Neutrophil (primary cell): ENCODE results near the gene EDAR.

ENCODE experiments used
- H3K27ac ChIP-seq: fragments of 200-600 bp; sonication (generic); 2 replicates; pipeline ENCODE4 v1.5.1; 2016; ENCODE audit warnings: mild to moderate bottlenecking, moderate library complexity
- H3K27me3 ChIP-seq: fragments of 200-600 bp; sonication (generic); 2 replicates; pipeline ENCODE4 v1.6.0; 2016; ENCODE audit warnings: mild to moderate bottlenecking
- H3K36me3 ChIP-seq: fragments of 200-600 bp; sonication (generic); 2 replicates; pipeline ENCODE4 v1.5.1; 2017
- H3K4me1 ChIP-seq, 2 experiments: fragments of 200-600 bp in 1 of 2; sonication (generic) in 1 of 2; 1 replicate in 1 of 2; 2 replicates in 1 of 2; pipeline versions ENCODE4 v1.5.1 to v1.6.1; 2013 to 2016; ENCODE audit warnings: low read depth in 1 of 2, low read length in 1 of 2, mild to moderate bottlenecking in 1 of 2, moderate library complexity in 1 of 2; ENCODE audit not compliant: control insufficient read depth in 1 of 2, insufficient read depth in 1 of 2
- H3K4me3 ChIP-seq, 2 experiments: fragments of 200-600 bp in 1 of 2; sonication (generic) in 1 of 2; 1 replicate in 1 of 2; 2 replicates in 1 of 2; pipeline ENCODE4 v1.5.1; 2013 to 2016; ENCODE audit warnings: low read depth in 1 of 2, low read length in 1 of 2, mild to moderate bottlenecking in 1 of 2, moderate library complexity in 1 of 2
- H3K9me3 ChIP-seq: fragments of 200-600 bp; sonication (generic); 2 replicates; pipeline ENCODE4 v1.5.1; 2016
- TF ChIP-seq, protein P1 (sequence below): fragments of 200-600 bp; sonication (generic); IDR thresholded peaks from 2 replicates; pipeline ENCODE4 v1.5.1; 2016; ENCODE audit warnings: antibody characterized with exemption

The EDAR gene

DNA sequence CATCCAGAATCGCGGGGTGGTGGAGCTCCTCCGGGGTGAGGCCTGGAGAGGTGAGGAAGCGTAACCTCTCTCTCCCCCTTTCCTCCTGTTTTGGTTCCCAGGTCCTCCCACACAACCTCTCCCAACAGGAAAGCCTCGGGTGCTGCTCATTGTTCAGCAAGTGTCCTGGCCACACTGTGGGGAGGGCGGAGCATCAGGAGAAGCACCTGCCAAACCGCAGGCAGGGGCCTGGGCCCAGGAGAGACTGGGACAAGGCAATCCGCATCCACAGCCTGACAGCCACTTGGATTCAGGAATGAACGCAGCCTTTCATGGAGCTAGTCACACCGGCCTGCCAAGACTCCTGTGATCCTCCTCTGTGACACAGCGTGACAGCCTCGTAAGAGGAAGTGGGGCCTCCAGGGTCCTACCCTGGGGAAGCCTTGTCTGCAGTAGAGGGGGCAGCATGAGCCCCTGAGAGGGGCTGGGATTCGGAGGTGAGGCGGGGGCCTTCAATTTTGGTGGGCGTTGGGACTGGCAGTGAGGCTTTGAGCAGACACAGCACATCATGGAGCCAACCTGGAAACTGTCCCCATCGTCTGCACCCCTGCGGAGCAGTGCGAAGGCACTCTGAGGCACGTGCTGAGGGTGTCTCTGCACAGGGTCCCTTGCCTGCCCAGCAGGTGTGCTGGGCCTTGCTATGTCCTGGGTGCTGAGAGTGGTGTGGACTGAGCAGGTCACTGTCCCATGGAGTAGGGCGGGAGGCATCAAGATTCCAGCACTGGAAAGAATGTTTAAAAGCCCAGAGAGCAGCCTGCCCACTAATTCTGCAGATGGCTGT is 62.2 kb downstream of the EDAR start:
- Histone ChIP-seq H3K36me3 (no peaks in the 10 kb centered on the region), H3K27me3 (no peaks in the 10 kb centered on the region), H3K4me3 (no peak overlapping the region), H3K4me1 (no peaks in the 10 kb centered on the region), H3K27ac (no peak overlapping the region), H3K9me3 (no peaks in the 10 kb centered on the region)
- TF ChIP-seq, protein P1, sequence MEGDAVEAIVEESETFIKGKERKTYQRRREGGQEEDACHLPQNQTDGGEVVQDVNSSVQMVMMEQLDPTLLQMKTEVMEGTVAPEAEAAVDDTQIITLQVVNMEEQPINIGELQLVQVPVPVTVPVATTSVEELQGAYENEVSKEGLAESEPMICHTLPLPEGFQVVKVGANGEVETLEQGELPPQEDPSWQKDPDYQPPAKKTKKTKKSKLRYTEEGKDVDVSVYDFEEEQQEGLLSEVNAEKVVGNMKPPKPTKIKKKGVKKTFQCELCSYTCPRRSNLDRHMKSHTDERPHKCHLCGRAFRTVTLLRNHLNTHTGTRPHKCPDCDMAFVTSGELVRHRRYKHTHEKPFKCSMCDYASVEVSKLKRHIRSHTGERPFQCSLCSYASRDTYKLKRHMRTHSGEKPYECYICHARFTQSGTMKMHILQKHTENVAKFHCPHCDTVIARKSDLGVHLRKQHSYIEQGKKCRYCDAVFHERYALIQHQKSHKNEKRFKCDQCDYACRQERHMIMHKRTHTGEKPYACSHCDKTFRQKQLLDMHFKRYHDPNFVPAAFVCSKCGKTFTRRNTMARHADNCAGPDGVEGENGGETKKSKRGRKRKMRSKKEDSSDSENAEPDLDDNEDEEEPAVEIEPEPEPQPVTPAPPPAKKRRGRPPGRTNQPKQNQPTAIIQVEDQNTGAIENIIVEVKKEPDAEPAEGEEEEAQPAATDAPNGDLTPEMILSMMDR = no peak

DNA sequence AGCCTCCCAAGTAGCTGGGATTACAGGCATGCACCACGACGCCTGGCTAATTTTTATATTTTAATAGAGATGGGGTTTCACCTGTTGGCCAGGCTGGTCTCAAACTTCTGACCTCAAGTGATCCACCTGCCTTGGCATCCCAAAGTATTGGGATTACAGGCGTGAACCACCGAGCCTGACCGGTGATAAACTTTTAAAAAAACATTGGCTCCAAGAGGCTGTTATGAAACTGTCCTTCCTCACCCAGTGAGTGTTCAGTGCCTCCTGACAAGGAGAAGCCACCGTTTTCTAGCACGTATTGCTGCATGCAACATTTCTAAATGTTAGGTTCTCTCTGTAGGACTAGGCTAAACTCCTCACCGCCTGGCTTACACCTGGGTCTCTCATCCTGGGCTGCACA is 63.3 kb downstream of the EDAR start:
- no peaks in the 10 kb centered on the region for H3K36me3 ChIP-seq
- TF ChIP-seq, protein P1 = no peak
- no peaks in the 10 kb centered on the region for H3K9me3 ChIP-seq
- no peaks in the 10 kb centered on the region for H3K4me1 ChIP-seq
- no peaks in the 10 kb centered on the region for H3K27me3 ChIP-seq
- no peak overlapping the region for H3K4me3 ChIP-seq
- H3K27ac ChIP-seq = no peak overlapping the region

DNA sequence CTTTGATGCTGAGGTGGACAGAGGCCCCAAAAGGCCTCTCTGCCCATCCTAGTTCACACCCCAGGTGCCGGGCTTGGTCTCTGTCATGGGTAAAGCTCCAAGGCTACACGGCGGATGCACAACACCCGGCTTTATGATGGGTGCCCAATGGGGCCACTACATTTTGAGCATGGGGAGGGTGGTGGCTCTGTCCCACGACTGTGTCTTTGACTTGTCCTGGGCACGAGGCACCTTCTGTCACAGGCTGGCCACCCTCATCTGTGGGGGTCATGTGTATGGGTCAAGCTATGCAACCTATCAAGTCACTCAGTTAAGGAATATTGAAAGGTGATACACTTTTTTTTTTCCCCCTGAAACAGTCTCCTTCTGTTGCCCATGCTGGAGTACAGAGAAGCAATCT is 63.7 kb downstream of the EDAR start:
- no peaks in the 10 kb centered on the region for H3K4me1 ChIP-seq
- TF ChIP-seq, protein P1 = no peak
- no peaks in the 10 kb centered on the region for H3K9me3 ChIP-seq
- no peaks in the 10 kb centered on the region for H3K27me3 ChIP-seq
- H3K27ac ChIP-seq = no peak overlapping the region
- no peaks in the 10 kb centered on the region for H3K36me3 ChIP-seq
- H3K4me3 ChIP-seq = no peak overlapping the region

DNA sequence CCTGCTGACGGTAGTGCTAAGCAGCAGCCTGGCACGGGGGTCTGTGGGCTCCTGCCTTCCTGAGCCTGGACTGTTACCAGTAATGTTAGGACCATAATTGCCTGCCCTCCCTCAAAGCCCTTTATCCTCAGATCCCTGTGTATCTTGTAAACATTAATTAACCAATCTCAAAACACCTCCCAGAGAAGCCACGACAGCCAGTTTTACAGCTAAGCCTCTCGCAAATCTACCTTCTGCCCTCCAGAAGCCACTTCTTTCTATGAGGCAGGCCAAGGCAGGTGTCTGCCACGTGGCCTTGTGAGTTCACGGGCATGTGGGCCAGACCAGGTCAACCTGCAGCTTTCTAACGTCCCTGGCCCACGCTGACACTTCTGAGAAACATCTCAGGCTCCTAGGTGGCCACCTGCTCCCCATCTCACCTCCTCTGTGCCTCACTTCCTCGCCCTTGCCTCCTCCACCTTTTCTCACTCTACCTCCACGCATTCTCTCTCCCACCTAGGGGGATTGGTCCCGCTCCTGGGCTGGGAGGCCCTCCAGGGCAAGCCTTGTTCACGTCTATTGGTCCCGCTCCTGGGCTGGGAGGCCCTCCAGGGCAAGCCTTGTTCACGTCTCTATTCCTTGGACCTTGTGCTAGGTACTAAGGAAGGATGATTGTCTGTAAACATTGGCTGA is 64.3 kb downstream of the EDAR start:
- Histone ChIP-seq H3K27ac (no peak overlapping the region), H3K9me3 (no peaks in the 10 kb centered on the region), H3K27me3 (no peaks in the 10 kb centered on the region), H3K36me3 (no peaks in the 10 kb centered on the region), H3K4me1 (no peaks in the 10 kb centered on the region), H3K4me3 (no peak overlapping the region)
- TF ChIP-seq, protein P1 = no peak

DNA sequence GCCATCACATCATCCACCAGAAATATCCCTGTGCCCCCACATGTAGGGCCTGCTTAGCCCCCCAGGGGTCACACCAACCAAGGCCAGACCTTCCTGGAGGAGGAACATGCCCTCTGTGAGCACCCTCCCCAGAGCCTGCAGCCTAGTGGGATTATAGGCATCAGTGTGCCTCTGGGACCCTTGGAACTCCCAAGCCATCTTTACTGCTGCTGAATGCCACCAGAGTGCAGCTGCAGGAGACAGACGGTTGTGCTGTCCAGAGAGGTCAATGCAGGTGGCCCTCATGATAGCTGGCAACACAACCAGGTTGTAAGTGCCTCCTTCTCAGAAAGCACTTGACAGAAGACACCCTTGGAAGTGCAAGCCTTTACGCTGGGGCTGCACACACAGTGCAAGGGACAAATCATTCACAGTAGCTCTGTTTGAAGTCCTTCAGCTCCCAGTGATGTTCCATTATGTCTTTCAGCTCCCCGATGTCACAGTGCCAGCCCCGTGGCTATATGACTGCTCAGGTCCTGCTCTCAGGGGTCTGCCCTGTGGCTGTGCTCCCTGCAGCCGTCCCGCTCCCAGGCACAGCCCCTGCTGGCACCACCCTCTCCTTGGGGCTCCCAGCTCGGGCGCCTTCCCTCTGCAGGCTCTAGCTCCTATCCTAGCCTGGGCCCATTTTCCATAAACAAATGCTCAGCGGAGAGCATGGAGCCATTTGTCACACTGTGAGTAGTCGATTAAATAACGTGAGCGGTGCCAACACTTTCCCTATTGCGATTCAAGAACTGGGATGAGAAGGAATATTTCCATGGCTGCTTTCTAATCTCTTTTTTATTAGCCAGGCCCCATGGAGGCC is 65.1 kb downstream of the EDAR start:
- H3K4me1 ChIP-seq = no peaks in the 10 kb centered on the region
- no peaks in the 10 kb centered on the region for H3K9me3 ChIP-seq
- H3K27ac ChIP-seq = no peak overlapping the region
- H3K27me3 ChIP-seq = no peaks in the 10 kb centered on the region
- TF ChIP-seq, protein P1 = no peak
- H3K36me3 ChIP-seq = no peaks in the 10 kb centered on the region
- H3K4me3 ChIP-seq = no peak overlapping the region
